Activated CD4-positive, CD25-positive, alpha-beta regulatory T cell treated with anti-CD3 and anti-CD28 coated beads, Interleukin-2, amount 50 U/mL, for 24 hours (primary cell): Measurements from ENCODE around the gene WDR38.
A peak's percentile ranks its signal among the peaks of the same experiment; 100 is the strongest.

Source experiments
- ATAC-seq, 2 donors: fragments of 150-1000 bp; cut with Tn5 transposase; one replicate each; pipeline ENCODE4 v1.10.0; 2021; ENCODE audit warnings: mild to moderate bottlenecking in 1 of 2, moderate library complexity in 1 of 2

WDR38 gene

GRCh38 chr9:124859803-124860581 is 6.7 kb downstream of the WDR38 start:
- ATAC-seq, result no peak

GRCh38 chr9:124860582-124861341 is 7.5 kb downstream of the WDR38 start:
- ATAC-seq, result no peak

GRCh38 chr9:124861342-124862229 is 8.3 kb downstream of the WDR38 start, which contains the start of the genes ARPC5L and RPL35:
ARPC5L (plus strand) TSS chr9:124862130; CDS start chr9:124869291, 7,161 bp downstream.
RPL35 (minus strand) TSS chr9:124861957; CDS start chr9:124861912, 45 bp downstream.
- ATAC-seq, result peak; percentile 94 to 96

GRCh38 chr9:124863371-124863871 is 10.2 kb downstream of the WDR38 start:
- ATAC-seq, result no peak

- ATAC-seq, result peak; percentile 66 to 67
Observed at GRCh38 chr9:124868511-124869465, 15.5 kb downstream of the WDR38 start.

GRCh38 chr9:124869466-124869985 is 16.3 kb downstream of the WDR38 start:
- ATAC-seq, result peak; percentile 6

- peak; percentile 70 to 73 for ATAC-seq
Observed at GRCh38 chr9:124869986-124870560, 16.8 kb downstream of the WDR38 start.

- no peak for ATAC-seq
Observed at GRCh38 chr9:124870723-124871122, 17.5 kb downstream of the WDR38 start.

GRCh38 chr9:124871156-124871561 is 17.9 kb downstream of the WDR38 start:
- no peak for ATAC-seq

- ATAC-seq, result no peak
Observed at GRCh38 chr9:124873664-124874063, 20.4 kb downstream of the WDR38 start.

- ATAC-seq, result no peak
Observed at GRCh38 chr9:124875501-124875900, 22.2 kb downstream of the WDR38 start.

- no peak for ATAC-seq
Observed at GRCh38 chr9:124877021-124877782, 23.9 kb downstream of the WDR38 start.

- no peak for ATAC-seq
Observed at GRCh38 chr9:124878021-124878420, 24.8 kb downstream of the WDR38 start.

- no peak for ATAC-seq
Observed at GRCh38 chr9:124878518-124878917, 25.3 kb downstream of the WDR38 start.

GRCh38 chr9:124879226-124879625 is 26.0 kb downstream of the WDR38 start:
- no peak for ATAC-seq

- ATAC-seq, result no peak
Observed at GRCh38 chr9:124880501-124880900, 27.2 kb downstream of the WDR38 start.

GRCh38 chr9:124881138-124881743 is 28.0 kb downstream of the WDR38 start:
- ATAC-seq, result no peak

- no peak for ATAC-seq
Observed at GRCh38 chr9:124882231-124882630, 29.0 kb downstream of the WDR38 start.

GRCh38 chr9:124884376-124884775 is 31.1 kb downstream of the WDR38 start:
- no peak for ATAC-seq
